ENCODE data around the gene PAX5.
"Not testable (repeated sequence)": the region's sequence is repeated elsewhere in the genome, so short reads cannot be mapped to it uniquely, and the experiment has no call there.

PAX5 gene

GRCh38 chr9:36873247-36873875, 160.7 kb downstream of the PAX5 start:
- peak; percentile 71 for DNase-seq

DNA sequence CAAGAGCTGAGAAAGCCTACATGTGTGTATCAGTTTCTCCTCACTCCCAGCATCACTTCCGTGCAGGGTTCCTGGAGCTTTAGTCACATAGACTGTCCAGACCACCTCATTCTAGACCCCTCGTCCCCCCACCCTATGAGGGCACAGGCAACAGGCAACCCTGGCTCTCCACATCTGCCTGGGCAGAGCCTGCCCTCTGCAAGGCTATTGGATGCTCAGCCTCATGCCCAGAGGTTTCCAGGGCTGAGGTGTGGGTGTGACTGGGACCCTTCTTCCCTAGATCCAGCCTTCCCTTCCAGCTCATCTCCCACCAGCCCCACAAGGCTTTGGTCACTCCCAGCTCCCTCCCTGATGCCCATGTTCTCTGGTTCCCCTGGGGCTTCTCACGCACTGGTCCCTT, 161.4 kb downstream of the PAX5 start:
- DNase-seq: no peak

GRCh38 chr9:36871606-36872005, 162.5 kb downstream of the PAX5 start:
- no peak for DNase-seq

DNA sequence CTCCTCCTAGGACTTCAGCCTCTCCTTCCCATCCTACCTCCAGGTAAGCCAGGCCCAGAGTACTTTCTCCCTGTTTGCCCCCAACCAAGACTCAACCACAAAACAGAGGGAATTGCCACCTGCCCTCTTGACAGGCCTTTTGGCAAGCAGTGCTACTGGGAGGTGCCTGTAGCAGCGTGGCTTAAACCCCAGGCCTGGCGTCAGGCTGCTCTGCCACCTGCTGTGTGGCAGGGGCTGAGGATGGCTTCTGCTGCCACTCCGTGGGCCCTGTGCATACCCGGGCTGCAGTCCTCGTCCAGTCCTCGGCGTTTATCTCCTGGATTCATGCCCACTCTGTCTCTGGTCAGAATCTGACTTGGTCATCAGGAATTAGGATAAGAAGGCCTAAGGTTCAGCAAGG, 163.1 kb downstream of the PAX5 start:
- no peak for DNase-seq

DNA sequence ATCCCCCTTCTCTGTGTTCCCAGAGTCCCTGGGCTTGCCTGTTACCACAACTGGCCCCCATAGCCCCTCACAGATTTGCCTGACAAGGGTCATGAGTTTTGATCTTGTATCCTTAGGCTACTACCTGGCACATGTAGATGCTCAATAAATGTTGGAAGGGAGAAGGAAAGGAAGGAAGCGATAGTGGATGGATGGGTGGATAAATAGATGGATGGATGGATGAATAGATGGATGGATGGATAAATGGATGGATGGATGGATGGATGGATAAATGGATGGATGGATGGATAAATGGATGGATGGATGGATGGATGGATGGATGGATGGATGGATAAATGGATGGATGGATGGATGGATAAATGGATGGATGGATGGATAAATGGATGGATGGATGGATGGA, 164.5 kb downstream of the PAX5 start:
- not testable (repeated sequence) for DNase-seq

DNA sequence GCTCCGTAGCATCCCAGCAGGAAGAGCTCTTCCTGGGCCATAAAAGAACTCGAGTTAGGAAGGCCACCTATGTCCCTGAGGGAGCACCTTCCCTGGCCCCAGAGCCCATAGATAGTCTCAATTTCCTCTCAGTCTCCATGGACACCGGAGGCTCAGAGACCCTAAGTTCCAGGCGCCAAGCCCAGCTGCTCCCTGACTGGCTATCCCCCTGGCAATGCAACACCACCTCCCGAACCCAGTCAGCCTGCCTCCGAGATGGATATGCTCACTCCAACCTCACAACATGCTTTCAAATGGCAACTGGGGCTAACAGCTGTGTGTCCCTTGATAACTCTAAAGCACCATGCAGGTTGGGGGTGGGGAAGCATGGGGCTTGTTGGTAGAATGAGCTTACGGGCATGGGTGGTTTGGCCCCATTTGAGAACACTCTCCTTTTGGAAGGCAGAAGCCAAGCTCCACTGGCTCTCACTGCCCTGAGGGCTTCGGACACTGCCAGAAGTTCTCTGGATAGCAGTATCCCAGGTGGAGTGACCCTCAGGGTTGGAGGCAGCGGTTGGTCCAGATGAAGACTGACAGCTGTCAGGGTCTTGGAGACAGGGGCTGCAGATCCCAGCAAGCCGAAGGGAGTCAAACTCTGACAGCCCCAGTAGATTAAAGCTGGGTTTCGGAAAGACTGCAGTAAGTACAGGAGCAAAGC, 165.3 kb downstream of the PAX5 start:
- no peak for DNase-seq

GRCh38 chr9:36867672-36868471, 166.2 kb downstream of the PAX5 start:
- DNase-seq: no peak

DNA sequence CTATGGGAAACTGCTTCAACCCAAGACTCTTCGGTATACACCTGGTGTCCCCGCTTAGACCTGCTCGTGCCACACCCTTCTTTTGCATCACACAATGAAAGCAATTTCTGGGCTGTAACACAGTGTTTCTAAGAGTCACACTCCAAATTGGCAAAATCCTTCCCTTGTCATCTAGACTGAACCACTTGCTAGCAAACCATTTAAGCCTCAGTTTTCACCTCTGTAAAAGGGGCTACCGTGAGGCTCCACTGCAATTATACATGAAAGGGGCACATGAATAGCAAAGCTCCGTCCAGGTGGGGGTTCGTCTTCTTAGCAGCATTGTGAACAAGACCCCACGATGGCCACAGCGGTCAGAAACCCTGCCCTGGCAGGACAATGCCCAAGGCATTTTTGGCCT, 166.8 kb downstream of the PAX5 start:
- DNase-seq: no peak

DNA sequence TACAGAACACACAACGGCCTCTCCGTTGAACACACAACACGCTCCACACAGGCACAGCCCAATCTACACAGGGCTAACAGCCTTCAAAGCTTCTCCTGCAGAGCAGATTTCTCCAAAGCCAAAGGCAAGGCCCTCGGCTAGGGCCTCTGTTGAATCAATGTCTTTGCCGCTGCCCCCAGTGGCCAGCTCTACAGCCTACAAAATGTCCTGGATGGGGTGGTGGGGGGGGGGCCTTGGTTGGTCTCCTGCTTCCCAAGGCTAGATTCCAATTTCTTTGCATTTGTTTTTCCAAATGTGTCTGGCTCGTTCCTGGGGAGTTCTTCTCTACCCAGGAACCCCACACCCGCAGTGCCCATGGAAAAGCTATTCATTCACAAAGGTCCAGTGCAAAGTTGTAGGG, 167.2 kb downstream of the PAX5 start:
- DNase-seq: no peak

DNA sequence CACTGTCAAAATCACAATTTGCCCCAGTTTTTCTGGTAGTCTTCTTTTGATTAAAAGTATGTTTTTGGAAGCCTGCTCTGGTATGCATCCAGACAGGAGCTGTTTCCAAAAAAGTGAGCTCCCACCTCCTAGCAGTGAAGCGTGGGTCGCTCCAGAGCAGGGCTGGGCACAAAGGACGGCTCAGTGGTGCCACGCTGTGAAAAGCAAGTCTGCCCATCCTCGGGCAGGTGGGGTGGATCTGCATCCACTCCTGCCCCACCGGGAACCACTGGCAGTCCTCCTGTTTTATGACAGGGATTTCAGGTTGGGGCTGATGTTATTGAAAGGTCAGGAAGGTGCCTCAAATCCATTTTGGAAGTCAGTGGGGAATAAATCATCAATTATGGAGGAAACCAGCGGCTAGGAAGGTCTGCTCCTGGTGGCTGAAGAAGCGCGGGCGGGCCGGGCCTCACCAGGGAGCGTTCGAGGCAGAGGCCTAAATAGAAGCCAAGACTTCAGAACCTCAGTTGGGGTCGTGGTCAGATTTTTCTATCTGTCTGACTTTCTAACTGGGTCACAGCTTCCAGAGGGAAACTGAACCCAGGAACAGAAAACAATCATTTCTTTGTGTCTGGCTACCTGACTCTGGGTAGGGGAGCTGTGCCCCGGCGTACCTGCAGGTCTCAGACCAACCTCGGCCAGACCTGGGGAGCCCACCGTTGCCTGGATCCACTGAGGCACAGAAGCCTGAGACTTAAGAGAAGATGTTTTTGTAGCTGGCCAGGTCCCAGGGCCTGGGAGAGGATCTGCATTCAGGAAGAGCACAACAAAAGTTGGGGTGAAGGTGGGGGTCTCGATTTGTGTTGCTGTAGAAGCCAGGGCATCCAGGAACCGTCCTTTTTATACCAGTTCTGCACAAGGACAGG, 168.1 kb downstream of the PAX5 start:
- DNase-seq: no peak

GRCh38 chr9:36864491-36865410, 169.3 kb downstream of the PAX5 start:
- no peak for DNase-seq

DNA sequence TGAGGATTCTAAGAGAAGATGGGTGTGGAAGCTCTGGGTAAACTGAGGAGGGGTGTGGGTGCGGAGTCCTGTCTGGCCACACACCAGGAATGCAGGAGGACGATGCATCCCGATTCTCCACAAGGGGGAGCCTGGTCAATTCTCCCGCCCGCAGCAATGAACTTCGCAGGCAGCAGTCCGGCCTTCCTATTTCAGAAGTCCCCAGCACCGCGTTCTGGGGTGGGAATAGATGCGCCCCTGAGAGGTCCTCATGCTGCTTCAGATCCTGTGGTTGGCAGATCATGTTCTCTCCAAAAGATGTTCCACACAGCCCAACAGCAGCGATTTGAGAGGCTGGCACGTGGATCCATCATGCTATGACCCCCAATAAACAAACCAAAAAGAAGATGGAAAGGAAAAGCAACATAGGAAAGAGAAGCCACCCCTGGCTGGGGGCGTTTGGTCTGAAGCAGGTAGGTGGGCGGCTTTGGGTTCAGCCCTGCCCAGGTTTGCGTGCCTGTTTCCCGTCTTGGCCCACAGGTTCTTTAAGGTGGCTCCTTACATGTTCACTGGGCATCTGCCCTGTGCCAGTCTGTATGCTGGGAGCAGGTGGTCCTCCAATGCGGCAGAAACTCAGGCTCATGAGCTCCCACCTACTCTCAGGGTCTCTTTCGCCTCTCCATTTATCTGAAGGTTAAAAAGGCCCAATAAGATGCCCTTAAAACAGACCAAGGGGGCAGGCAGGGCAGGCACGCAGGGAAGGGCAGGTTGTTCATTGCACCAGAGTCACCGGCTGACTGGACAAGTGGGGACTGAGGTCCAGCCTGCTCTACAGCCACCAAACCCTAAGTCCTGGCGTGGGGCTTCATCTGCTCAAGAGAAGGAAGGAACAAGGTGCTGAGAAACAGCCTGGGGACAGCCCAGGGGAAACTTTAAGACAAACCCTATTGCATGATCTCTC, 171.6 kb downstream of the PAX5 start:
- no peak for DNase-seq

GRCh38 chr9:36861528-36862205, 172.4 kb downstream of the PAX5 start:
- DNase-seq: no peak

- no peak for DNase-seq
Observed at GRCh38 chr9:36858805-36859375, 175.2 kb downstream of the PAX5 start.

GRCh38 chr9:36855448-36856315, 178.4 kb downstream of the PAX5 start:
- DNase-seq: no peak

DNA sequence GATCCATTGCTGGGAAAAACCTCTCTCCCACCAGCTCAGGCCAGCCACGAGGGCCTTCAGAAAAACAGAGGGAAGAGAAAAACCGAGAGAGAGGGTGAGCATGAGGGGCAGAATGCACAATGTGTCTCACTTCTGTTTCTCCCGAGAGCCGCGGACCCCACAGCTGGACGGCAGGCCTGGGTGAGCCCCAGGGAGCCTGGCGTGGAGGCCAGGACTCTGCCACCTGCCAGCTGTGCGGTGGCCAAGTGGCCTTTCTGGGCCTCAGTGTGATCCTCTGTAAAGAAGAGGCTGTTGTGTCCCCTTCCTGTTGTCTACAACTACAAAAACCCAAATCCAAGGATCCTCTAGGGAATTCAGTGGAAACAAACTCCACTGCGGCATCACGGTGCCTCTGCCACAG, 179.3 kb downstream of the PAX5 start:
- no peak for DNase-seq

GRCh38 chr9:36854034-36854433, 180.0 kb downstream of the PAX5 start:
- DNase-seq: no peak

DNA sequence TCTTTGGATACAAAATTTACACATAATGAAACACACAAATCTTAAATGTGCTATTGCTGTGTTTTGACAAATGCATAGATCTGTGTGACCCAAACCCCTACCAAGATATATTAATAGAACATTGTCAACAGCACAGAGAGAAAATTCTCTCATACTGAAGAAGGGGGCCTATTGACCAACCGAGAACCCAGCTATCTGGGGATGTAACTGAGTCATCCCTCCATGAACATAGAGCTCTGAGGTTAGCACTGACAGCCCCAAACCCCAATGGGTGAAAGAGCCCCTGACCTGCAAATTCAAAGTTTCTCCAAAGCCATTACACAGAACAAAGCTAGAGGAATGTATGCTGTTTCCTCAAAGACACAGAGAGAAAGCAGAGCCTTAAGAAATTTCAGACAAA, 180.8 kb downstream of the PAX5 start:
- DNase-seq: no peak

- DNase-seq: no peak
Observed at GRCh38 chr9:36849943-36850342, 184.1 kb downstream of the PAX5 start.
